GM18520 (cell line): ENCODE results near the gene DTNBP1.

Experiments
- ATAC-seq: cut with Tn5 transposase; IDR thresholded peaks from one replicate; pipeline ENCODE4 v1.9.1; 2021; ENCODE audit not compliant: unreplicated experiment

The DTNBP1 gene

DNA sequence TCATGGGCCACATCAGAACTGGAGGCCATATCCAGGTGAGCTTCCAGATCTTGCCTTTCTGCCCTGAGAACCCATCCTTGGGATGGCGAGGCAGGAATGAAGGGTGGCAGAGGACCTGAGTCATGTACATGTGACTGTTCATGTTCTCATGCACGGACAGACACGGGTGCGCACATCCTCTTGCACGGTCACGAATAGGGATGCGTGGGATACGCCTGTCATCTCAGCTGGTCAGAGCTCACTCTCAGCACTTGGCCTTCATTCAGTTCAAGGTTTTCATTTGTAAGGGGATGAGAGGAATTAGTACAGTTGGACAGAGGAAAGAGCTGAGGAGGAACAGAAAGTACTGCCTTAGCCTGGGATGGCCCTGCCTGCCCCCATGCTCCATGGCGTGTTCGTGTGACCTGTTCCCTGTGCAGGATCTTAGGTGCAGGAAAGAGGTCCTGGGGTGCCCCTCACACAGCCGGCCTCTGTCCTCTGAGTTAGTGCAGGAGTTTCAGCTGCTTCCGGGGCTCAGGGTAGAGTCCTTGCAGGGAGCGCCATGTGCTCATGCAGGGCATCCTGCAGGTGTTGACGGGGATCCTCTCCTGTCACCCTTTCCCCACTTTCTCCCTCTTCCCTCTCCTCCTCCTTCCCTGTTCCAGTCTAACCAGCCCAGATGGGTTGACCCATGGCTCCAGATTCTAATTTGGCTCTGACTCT lies 173.4 kb downstream of the DTNBP1 start:
- ATAC-seq = no peak

DNA sequence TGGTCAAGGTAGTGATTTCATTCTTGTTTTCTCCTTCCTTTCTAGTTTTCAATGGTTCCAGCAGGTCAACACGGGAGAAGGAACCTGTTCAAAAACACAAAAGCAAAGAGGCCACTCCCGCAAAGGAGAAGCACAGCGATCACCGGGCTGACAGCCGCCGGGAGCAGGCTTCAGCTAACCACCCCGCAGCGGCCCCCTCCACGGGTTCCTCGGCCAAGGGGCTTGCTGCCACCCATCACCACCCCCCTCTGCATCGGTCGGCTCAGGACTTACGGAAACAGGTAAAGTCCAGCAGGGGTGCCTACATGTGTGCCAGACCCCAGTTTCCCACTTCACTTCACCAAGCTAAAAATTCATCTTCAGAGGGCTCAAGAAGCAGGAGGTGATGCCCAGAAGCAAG lies 175.6 kb downstream of the DTNBP1 start:
- no peak for ATAC-seq

DNA sequence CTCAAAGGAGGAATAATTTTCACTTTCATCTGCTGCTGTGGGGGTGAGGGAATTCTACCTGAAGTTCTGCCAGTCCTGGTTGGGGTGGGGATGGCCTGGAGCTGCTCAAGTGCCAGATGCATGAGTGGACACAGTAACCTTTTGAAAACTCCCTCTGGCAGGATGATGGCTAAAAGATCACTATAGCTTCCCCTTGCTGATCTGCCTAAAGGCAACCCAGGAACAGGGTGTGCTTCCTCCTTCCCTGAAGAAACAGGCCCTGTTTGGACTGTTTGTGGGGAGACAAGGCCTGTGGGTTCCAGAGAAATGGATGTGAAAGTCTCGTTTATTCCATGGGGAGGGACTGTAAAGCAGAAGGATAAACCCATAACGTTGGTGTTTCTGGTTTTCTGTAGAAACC lies 176.9 kb downstream of the DTNBP1 start:
- ATAC-seq = no peak

DNA sequence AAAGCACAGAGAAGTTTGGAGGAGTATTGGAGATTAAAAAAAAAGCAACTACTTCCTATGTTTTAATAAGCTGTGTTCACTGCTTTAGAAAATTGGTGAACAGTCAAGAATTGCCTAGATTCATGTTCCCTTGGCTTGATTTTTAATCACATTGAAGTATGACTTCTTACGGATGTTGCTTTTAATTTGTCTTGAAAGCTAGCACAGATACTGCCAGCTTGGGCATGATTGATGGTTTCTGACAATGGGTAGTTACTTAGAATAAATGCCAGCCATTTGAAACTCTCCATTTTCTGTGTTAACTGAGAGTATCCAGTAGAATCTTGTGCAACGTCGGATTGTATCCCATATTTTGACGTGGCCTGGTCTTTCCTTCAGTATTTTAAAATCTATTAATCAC lies 178.0 kb downstream of the DTNBP1 start:
- no peak for ATAC-seq

DNA sequence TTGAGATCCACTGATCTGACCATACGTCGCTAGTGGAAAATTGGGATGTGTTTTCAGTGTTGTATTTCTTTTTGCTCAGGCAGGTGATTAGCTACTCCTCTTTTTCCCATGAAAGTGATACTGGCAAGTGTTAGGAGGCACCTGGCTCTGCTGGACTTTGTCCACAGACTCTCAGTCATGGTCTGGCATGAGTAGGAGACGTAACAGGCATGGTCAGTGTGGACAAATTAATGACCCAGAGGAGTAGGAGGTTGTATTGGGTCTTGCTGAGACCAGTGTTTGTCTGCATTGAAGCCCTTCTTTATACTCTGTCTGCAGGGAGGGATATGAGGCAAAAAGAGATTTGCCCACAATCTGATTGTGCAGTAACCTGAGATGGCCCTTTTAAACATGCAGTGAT lies 178.7 kb downstream of the DTNBP1 start:
- no peak for ATAC-seq

DNA sequence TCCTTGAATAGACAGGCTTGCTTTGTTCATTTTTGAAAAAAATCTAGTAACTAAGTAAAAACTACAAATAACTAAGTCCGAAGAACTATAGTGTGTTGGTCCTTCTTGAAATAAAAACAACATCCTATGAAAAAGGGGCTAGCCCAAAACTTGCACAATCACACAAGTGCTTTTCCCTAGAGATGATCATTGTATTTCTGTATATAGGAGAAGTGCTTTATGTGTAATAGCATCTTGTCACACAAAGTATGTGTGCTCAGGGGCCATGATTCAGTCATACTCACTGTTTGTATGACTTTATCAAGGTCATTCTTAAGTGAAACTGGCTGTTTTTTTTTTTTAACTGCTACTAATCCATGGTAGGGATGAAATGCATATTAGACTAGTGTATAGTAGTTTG lies 179.8 kb downstream of the DTNBP1 start:
- ATAC-seq = no peak

DNA sequence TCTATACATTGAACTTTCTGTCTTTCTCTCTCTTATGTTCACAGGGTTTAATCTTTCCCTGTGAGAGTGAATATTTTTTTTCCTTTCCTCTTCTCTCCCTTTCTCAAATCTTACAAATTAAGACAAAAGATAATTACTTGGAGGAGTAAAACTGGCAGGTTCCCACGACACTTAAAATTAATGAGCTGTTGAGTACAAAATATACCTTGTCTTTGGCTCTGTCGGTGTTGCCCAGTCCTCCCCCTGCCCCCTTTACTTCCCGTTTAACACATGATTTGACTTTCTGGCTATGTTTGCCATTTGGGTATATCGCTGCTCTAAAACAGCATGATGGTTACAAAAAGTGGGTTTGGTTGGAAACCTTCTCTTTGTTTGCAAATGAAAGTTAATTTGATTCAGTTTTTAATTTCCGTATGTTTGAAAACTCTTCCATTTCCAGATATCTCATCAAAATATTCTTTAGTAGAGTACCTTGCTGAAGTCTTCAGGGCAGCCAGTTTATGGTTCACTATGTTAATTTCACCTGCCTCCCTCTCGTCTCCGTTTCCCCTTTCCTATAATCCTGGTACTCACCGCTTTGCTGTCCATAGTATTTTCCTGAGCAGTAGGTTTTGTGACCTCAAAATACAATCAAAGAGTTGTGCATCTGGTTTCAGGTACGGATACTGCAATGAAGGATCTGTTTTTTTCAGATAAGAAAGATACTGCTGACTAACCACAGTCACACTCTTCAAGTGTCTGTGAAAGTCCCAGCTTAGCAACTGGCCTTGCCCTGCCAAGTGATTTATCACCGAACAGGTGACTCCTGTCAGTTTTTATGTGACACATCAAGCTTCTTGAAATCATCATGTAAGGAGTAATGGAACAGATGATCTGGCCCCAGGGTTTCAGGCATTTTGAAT lies 181.2 kb downstream of the DTNBP1 start:
- ATAC-seq = no peak

DNA sequence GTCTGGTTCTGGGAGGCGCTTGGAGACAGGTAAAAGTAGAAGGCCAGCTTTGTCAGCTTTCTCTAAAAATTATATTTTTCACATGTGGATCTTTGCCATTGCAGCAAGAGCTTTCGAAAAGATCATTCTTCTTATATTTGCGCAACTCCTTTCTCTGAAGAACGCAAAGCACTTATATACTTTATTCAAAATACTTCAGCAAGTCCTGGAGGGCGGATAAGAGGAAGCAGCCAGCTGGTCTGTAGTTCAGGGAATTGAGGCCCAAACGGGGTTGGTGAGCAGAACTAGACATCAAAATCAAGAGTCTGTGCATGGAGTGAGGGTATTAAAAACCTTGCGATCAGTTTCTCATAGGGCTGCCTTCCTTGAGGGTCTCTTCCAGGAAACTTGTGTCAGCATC lies 182.3 kb downstream of the DTNBP1 start:
- ATAC-seq = no peak

DNA sequence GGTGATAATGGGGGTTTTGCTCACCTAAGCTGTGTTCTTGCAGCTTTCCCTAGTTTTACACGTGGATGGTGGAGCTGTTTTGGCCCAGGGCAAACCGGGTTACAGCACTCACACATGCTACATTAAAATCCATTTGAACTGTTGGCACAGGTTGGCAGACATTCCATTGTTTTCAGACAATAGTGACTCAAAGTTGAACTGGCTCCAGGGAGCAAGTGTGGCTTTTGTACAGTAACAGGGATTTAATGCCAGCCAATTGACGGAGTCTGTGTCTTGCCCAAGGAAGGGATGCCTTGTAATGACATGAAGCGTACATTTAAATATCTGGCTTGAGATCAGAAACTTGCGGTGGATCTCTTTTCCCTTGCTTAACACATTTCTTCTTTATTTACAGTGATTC lies 183.1 kb downstream of the DTNBP1 start:
- no peak for ATAC-seq

DNA sequence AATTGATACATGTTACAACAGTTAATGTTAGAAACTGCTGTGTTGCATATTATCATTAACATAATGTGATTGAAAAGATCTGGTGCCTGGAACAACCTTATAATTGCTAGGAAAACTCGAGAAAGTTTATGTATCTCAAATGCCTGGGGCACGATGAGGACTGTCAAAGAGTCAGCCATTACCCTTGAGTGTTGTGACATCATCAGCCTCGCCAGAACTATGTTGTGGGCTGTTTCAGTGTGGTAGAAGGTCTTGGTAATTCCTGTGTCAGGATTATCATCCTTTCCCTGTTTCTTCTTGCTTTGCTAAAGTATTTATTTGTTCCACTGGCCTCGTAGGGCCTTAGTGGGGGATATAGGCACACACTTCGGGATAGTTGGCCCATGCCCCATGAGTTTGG lies 185.1 kb downstream of the DTNBP1 start:
- no peak for ATAC-seq

DNA sequence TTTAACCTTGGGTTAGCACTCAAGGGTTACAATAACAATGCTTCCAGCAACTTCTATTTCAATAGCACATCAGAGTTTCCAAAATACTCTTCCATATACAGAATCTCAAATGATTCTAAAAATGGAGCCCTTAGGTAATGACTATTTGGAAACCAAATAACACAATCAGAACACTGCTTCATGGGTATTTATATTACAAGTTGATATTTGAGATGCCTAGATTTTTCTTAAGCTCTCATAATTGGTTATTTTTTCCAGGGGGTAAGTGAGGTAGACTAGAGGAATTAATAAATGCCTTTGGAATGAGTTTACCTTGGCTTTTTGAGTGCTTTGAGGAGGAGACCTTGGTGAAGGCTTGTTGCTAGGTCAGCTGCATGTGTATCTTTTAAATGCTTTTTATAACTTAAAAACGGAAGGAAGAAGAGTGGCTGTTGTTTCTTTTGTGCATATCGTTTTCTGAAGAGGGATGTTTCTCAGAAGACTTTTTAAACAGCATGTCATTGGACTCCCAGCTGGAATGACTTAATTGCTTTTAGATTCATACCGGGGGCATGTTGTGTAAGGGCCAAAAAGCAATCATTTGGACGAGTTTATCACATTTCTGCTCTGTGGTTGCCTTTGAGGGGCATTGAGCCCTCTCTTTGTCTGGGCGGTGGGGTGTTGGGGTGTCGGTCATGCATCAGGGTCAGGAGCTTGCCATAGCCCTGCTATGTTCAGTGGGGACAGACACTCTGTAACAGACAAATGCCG lies 186.0 kb downstream of the DTNBP1 start:
- no peak for ATAC-seq

DNA sequence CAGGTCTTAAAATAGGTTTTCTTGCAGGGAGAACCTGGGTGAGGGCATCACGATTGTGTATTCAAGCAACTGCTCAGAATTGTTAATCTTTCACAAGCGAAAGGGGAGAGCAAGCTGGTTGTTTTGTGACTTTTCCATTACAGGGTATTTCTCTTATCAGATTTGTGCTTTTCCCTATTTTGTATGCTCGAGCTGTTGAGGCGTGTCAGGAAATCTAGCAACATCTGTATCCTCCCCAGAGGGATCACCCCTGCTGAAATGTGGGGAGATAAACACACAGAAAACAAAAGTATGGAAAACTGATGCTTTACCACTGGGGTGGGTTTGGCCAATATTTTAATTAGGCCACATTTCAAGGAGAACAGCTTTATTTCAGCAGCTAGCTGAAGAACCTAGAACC lies 187.0 kb downstream of the DTNBP1 start:
- ATAC-seq = no peak

DNA sequence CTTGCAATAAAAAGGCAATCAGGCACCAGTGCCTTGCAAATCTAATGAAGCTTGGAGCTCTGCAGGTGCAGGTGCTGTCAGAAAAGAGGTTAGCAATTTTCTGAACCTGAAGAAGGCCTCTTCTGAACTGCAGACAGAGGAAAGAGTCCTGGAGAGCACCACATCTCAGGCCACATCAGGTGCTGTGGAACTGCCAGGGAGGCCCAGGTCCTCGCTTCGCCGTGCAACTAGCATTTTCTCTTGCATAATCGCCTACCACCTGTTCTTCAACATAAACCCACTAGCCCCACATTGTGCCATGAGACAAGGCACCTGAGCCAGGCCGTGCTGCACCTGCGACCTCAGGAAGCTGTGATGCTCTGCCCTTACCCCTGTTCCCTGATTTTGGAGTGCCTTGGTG lies 187.6 kb downstream of the DTNBP1 start:
- ATAC-seq = no peak

DNA sequence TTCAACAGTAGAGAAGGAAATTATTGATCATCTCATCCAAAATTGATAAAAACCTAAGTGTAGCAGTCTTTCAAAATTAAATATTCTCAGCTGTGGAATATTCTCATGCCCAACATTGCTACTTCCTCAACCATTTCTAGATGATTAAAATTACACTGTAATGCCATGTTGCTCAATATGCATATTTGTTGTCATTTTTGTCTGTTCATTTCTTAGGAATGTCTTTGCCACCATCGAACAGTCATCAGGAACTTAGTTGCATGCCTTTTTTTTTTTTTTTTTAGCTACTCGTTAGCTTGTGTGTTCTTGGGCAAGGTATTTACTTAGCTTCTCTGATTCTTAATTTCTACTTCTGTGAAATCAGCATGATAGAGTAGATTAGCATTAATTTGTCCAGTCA lies 188.6 kb downstream of the DTNBP1 start:
- ATAC-seq = no peak

DNA sequence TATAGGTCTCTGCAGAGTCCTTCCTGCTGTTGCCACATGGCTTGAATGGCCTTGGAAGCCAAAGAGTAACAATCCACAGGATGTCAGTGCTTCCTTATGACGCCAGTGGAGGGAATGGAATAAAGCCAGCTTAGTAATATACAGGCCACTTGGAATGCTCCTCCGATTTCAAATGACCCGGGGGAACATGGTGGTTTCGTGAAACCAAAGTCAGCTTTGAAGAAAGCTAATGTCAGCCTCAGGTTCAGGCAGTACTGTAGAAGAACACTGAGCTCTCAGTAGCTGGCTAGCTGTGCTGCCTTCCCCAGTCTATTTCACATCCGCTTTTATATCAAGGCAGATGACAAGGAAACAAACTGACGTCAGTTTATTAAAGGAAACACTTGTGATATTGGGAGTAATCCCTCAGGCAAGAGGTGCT lies 189.1 kb downstream of the DTNBP1 start:
- ATAC-seq = no peak

DNA sequence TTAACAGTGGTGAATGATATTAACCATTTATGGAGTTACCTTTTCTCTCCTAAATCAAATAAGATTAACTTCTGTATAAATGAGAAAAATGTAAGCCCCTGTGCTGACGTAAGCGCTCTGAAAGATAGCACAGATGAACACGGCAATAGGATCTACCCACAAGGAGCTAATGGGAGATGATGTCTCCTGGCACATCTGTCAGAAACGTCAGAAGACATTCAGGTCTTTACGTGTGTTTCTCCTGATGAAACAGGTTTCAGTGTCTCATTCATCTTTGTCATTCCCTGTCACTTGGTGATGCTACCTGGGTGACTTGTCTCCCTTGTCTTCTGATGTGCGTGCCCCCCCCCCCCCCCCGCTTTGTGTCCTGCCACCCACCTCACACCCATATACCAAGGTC lies 189.7 kb downstream of the DTNBP1 start:
- no peak for ATAC-seq
